GM21529 (cell line): ENCODE data around the gene SLC41A2.

Experiments
- ATAC-seq: cut with Tn5 transposase; IDR thresholded peaks from one replicate; pipeline ENCODE4 v1.9.1; 2021; ENCODE audit not compliant: unreplicated experiment

SLC41A2 gene

DNA sequence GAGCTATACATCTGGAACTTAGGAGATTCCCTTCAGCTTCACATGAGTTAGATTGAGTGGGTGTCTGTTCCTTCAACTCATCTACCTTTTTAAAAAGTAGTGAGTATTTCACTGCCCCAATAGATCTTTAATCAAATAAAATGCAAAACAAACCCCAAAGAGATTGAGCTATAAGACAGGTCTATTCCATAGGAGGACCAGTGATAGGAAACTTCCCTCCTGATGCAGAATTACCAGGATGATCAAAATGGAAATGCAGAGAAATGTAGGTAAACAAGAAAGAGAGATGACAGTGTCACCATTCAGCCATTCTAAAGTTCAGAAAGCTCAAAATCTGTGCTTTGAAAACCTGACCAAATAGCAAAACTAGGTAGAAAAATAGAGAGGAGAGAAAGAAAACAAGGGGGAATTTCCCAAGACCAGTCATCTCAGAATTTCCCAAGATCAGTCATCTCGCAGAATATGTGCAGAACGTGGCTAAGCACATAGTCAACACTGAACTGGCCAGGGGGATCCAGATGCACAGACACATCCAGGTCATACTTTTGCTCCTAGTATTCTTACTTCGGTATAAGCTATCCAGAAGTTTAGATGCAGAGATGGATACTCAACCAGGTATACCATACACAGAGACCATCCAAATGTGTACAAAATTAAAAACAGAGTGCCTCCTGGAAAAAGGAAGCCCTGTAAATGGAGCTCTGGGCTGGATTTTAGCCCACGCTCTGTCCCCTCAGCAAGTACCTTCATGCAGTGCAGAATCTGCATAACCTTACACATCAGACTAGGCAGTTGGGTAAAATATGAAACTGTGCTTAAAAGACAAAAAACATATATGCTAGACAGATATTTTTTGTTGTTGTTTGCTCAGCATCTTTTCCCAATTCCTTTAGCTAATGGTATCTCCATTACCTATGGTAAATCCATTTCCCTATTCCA is 27.4 kb downstream of the SLC41A2 start:
- peak; percentile 93 for ATAC-seq

DNA sequence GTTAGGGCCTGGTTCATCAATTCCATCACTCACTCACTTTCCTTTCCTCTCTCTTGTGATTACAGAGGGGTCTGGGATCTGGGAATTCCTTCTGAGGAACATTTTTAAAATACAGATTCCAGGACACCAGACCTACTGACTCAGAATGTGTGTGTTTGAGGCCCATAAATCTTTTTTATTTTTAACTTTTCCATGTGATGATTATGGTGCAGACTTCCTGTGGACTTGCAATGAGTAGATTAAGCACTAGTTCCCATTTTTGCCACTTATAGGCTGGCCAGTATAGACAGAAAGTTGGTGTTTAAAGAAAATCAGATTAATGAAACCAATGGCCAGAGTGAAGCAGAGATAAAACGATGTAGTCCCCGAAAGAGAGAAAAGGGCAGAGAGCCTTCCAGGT is 28.1 kb downstream of the SLC41A2 start:
- peak; percentile 8 for ATAC-seq

DNA sequence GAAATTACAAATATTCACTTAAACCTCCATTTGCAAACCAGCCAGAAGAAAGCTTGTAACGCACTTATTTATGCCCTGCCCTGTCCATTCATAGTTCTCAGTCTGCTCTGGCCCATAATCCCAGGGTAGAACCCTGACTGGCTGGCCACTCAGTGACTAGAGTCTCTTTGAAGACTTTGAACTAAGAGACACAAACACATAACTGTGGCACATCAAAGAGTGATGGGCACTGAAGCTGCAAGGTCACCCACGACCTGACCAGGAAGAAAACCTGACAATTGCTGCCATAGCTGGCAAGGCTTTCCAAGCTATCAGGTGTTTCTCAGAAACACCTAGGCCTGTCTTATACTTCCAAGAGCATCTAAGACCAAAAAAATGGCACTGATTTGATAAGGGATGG is 28.7 kb downstream of the SLC41A2 start:
- ATAC-seq, result no peak

DNA sequence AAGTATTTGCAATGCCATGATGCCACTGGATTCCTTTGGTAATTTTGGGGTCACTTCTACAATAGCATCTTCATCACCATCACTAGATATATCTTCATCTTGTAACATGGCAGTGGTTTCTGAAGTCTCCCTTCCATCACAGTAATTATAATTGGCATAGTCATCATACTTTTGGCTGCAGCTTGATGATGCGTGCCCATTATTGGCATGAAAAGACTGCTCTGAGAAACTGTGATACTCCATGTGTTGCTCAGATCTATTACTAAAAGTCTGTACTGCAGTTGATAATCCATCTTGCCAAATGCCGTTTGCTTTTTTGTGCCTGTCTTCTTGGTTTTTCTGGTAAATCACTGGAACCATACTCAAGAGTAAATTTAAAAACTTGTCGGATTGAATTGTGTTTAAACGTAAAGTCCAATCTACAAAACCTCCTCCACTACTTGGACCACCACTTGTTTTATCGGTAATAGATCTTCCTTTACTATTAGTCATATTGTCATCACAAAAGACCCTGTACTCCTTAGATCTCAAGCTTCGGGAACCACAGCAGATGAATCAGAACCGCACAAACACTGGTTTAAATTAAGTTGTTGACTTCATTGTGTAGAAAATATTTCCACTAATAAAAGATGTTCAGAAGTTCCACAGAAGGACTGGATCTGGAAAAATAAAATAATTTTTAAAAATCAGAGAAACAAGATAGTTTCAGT is 29.9 kb downstream of the SLC41A2 start:
- ATAC-seq, result no peak

DNA sequence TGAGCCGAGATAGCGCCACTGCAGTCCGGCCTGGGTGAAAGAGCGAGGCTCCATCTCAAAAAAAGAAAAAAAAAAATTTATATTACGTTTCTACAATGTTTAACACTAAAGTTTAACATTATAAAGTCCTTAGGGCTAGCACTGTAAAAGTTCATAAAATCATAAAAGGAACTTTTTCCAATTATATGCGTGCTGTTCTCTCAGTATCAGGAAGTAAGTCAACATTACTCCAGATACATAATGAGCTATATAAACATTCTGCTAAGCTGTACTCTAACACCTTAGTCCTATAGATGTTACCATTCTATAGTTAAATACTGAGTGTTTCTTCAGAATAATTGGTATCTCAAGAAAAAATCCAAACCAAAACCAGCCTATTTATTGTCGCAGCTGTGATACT is 32.6 kb downstream of the SLC41A2 start:
- no peak for ATAC-seq

DNA sequence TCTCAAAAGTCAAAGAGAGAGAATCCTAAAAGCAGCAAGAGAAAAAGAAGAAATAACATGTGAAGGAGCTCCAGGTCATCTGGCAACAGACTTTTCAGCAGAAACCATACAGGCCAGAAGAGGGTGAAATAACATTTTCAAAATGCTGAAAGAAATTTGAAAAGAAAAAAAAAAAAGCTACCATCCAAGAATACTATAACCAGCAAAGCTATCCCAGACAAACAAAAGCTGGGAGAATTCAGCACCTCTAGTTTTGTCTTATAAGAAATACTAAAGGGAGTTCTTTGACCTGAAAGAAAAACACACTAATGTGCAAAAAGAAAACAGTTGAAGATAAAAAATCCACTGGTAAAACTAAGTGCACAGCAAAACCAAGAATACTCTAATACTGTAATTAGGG is 36.8 kb downstream of the SLC41A2 start:
- no peak for ATAC-seq

DNA sequence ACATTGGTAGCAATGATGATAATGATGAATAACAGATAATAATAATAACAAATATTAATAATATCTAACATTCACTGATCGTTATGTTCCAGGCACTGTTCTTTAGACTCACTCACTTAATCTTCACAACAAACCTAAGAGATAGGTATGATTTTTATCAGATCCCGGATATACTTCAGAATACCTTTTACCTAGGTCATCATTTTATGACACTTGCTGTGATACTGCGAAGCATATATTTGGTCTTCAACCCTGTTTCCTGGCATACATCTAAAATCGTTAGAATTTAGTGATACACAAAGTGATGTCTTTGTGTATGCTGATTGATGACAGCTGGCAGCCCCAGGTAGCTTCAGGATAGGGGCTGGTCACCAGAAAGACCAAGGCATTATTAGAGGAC is 46.1 kb downstream of the SLC41A2 start:
- ATAC-seq, result no peak

DNA sequence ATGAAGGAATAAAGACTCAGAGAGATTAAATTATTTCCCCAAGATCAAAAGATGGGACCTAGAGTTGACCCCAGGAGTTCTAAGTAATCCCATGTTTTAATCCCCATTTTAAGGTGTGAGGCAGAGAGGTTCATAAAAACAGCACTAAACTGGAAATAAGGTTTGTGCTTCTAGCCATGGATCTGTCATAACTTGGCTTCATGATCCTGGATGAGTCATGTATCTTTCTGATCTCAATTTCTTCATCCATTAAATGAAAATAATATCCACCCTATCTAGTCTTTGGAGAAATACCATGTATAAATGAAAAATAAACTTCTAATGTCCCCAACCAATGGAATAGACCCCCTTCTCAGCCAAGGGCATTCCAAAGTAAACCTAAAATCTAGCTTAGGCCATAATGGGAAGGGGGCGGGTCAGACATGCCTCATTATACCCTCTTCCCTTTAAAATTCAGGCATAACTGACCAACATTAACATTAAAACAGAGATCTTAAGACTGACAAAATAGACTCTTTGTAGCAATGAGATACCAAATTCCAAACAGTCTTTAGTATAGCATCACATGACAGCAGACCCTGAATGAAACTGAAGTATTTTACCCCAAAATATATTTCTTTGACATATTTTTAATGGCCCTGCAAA is 47.8 kb downstream of the SLC41A2 start:
- ATAC-seq, result no peak

DNA sequence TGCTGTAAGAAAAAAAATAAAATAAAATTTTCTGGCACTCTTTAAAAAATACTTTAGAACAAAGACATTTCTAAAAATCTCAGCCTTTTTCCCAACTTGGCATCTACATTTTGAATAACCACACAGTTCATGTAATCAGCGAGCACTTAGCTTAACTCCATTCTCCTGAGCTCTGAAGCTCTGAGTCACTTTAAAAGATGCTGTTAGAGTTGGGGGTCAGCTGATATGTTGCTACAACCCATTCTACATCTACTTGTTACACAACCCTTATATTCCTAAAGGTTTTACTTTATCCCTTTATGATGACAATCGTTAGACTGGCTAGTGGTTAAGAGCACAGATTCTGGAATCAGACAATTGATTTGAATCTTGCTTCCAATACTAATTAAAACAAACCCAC is 48.3 kb downstream of the SLC41A2 start:
- ATAC-seq, result no peak
